GM19463 (cell line): Measurements from ENCODE around the gene EVA1C.
"Not testable (repeated sequence)": the region's sequence is repeated elsewhere in the genome, so short reads cannot be mapped to it uniquely, and the experiment has no call there.

ENCODE experiments used
- ATAC-seq: cut with Tn5 transposase; IDR thresholded peaks from one replicate; pipeline ENCODE4 v1.9.1; 2021; ENCODE audit warnings: mild to moderate bottlenecking, moderate library complexity; ENCODE audit not compliant: unreplicated experiment

EVA1C gene

GRCh38 chr21:32412162-32413014, at the start of gene EVA1C:
EVA1C (plus strand) TSS chr21:32412706; CDS start chr21:32412854, 148 bp downstream.
- no peak for ATAC-seq

GRCh38 chr21:32364387-32364786, 48.1 kb upstream of the EVA1C start:
- ATAC-seq: no peak

- ATAC-seq: no peak
Observed at GRCh38 chr21:32364796-32365195, 47.7 kb upstream of the EVA1C start.

GRCh38 chr21:32366191-32366590, 46.3 kb upstream of the EVA1C start:
- ATAC-seq: no peak

GRCh38 chr21:32367158-32367557, 45.3 kb upstream of the EVA1C start:
- no peak for ATAC-seq

GRCh38 chr21:32368386-32368785, 44.1 kb upstream of the EVA1C start:
- no peak for ATAC-seq

- not testable (repeated sequence) for ATAC-seq
Observed at GRCh38 chr21:32368961-32369360, 43.5 kb upstream of the EVA1C start.

GRCh38 chr21:32370998-32371766, 41.3 kb upstream of the EVA1C start:
- no peak for ATAC-seq

- no peak for ATAC-seq
Observed at GRCh38 chr21:32371913-32372314, 40.6 kb upstream of the EVA1C start.

GRCh38 chr21:32372755-32373154, 39.8 kb upstream of the EVA1C start:
- no peak for ATAC-seq

- ATAC-seq: no peak
Observed at GRCh38 chr21:32377506-32377905, 35.0 kb upstream of the EVA1C start.

GRCh38 chr21:32377991-32378390, 34.5 kb upstream of the EVA1C start:
- no peak for ATAC-seq

- no peak for ATAC-seq
Observed at GRCh38 chr21:32378956-32379355, 33.5 kb upstream of the EVA1C start.

- no peak for ATAC-seq
Observed at GRCh38 chr21:32380940-32381339, 31.6 kb upstream of the EVA1C start.

GRCh38 chr21:32381571-32381970, 30.9 kb upstream of the EVA1C start:
- no peak for ATAC-seq

- ATAC-seq: no peak
Observed at GRCh38 chr21:32382108-32382644, 30.3 kb upstream of the EVA1C start.

GRCh38 chr21:32383812-32384211, 28.7 kb upstream of the EVA1C start:
- no peak for ATAC-seq

GRCh38 chr21:32386195-32386870, 26.2 kb upstream of the EVA1C start:
- no peak for ATAC-seq

GRCh38 chr21:32387151-32387550, 25.4 kb upstream of the EVA1C start:
- ATAC-seq: no peak

GRCh38 chr21:32388306-32388705, 24.2 kb upstream of the EVA1C start:
- ATAC-seq: no peak

- ATAC-seq: no peak
Observed at GRCh38 chr21:32389337-32390015, 23.0 kb upstream of the EVA1C start.
